NB4 (cell line): ENCODE data around the gene OTX2.

Source experiments
- MAX ChIP-seq: IDR thresholded peaks from 2 replicates; pipeline ENCODE4 v1.6.1; 2011; ENCODE audit warnings: low read depth, low read length
- TF ChIP-seq, protein P1 (sequence below): IDR thresholded peaks from one replicate; pipeline ENCODE4 v1.5.1; 2012; ENCODE audit warnings: low read depth, low read length

DNA sequence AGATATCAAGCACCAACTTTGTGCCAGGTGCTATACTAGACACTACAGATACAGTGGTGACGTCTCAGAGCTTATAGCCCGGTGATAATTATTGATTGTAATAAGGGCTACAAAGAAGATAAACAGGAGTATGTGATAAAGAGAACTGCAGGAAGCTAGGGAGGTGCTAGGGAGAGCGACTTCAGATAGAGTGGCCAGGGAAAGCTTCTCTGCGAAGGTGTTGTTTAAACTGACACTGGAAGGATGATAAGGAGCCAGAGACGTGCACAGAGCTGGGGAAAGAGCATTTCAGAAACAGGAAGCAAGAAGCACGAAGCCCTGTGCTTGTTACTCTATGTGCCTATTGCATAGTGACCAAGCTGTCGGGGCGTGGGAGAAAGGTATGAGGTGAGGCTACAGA lies 48.1 kb upstream of the OTX2 start:
- TF ChIP-seq, protein P1, sequence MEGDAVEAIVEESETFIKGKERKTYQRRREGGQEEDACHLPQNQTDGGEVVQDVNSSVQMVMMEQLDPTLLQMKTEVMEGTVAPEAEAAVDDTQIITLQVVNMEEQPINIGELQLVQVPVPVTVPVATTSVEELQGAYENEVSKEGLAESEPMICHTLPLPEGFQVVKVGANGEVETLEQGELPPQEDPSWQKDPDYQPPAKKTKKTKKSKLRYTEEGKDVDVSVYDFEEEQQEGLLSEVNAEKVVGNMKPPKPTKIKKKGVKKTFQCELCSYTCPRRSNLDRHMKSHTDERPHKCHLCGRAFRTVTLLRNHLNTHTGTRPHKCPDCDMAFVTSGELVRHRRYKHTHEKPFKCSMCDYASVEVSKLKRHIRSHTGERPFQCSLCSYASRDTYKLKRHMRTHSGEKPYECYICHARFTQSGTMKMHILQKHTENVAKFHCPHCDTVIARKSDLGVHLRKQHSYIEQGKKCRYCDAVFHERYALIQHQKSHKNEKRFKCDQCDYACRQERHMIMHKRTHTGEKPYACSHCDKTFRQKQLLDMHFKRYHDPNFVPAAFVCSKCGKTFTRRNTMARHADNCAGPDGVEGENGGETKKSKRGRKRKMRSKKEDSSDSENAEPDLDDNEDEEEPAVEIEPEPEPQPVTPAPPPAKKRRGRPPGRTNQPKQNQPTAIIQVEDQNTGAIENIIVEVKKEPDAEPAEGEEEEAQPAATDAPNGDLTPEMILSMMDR = no peak
- no peak for TF ChIP-seq MAX
